AG09319 (cell line): ENCODE results near the gene PCBP2.

Experiments
- DNase-seq: peaks from one replicate; pipeline ENCODE4 v3.0.0-alpha.2; 2010; ENCODE audit warnings: low read depth; ENCODE audit errors: extremely low read depth
- CTCF ChIP-seq: IDR thresholded peaks from 2 replicates; pipeline ENCODE4 v1.5.1; 2011; ENCODE audit warnings: low read depth, mild to moderate bottlenecking, inconsistent platforms, low read length, moderate library complexity

Gene PCBP2

DNA sequence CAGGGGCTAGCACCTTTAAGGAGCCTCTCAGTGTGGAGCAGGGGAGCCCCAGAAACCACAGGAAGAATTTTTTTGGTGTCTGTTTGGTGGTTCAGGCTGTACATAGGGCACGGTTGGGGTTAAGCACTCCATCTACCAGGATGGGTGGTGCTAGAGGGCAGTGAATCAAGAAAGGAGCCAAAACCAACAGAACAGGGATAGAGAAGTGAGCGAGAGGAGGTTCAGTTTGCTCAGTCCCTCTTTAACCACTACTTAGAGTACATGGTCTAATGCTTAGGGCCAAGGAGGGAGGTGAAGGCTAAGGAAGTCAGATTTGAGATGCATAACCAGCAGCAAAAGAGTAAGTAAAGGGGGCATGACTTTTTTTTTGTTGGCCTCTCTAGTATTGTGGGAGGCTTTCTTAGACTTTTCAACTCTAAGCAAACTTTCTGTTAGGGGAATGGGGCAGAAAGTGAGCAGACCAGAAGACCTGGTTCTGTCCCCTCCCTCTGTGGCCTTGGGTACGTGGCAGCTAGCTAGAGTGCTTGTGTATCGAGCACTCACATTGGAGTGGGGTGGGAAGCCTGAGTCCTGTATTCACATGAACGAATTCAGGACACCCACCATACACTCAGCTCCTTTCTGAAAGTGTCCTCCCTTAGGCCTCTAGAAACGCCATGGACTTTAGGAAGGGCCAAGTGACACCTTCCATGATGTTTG, 62.0 kb downstream of the PCBP2 start:
- TF ChIP-seq CTCF: no peak
- DNase-seq: no peak

DNA sequence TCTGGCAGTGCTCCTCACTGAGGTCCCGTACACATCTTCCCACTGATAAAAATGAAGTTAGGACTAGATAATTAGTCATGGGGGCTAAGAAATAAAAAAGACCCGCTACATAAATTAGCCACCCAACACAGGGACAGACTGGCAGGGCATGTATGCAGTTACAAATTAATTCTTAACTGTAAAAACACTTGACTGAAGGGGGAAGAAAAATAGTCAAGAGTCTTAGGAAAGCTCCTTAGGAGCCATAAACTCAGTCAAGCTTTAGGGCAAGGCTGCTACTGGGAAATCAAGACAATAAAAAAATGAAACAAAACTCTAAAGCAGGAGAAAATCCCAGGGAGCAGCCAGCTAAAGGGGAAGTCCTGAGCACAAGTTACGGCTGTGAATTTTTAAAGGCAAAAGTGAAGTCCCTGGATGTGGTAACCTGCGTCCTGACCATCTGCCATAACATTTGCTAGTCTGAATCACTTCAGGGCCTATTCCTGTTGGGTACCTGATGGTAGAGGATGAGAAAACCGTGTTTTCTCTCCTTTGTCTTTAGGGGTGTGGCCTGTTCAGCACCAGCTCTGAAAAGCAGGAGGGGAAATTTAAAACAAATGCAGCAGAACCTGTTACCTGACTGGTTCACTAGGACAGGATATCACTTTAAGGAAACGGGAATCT, 62.9 kb downstream of the PCBP2 start:
- no peak for DNase-seq

DNA sequence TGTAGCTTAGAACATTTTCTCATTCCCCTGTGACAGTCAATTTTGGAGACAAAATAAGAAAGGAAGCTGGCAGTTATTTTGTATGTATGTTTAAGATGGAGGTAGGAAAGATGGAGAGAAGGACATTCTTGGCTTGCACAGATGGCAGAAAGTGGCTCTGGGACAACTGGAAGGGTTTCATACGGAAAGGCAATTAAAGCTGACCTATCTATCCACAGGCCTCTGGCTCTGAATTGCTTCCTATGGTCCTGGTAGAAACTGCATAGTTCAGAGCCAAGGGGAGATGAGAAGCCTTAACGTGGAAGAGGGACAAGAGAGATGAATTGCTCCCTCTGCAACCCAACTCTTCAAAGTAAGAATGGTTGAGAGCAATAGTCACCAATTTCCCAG, 63.4 kb downstream of the PCBP2 start:
- TF ChIP-seq CTCF: no peak
- no peak for DNase-seq

More for the DNA sequence above, 62.9 kb downstream of the PCBP2 start:
- no peak for TF ChIP-seq CTCF

DNA sequence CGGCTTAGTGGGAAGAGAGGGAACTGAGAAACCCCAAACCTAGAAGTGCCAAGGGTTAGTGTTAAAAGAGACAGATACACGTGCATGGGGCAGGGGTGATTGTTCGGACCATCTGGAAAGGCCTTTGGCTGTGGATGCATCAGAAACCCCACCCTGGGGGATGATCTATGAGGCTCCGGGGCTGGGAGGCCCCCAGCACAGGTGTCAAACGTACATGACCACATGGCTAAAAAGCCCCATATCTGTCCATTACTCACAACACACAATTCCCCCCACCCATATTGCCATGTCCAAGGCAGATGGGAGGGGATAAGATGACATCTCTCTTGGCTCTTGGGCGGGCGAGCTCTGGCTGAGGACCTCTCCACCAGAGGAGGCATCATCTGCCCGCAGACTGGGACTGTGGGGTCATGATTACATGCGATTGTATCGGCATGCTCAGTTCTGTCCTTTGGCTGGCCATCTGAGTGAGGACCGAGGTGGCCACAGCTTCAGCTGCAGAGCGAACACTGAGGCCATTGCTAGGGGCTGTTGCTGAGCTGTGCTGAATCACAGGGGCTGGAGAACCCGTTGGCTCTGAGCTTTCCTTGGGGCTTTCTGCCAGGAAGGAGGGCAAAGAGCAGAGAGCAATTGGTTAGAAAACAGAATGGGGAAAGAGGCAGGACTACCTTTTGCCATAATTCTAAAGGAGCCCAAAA, 65.0 kb downstream of the PCBP2 start:
- no peak for TF ChIP-seq CTCF
- DNase-seq: no peak

DNA sequence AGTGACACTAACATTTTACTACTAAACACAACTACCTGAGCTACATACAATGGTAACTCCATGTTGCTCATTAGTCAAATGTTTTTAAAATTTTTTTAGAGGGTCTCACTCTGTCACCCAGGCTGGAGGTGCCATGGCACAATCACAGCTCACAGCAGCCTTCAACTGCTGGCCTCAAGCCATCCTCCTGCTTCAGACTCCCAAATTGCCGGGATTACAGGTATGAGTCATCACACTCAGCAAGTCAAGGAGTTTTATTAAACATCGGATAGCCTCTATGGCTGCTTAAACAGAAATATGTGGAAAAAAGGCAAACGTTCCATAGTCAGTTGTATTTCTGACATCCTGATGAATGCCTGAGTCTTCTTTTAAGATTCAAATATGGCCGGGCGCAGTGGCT, 66.5 kb downstream of the PCBP2 start:
- DNase-seq: no peak
- no peak for TF ChIP-seq CTCF

GRCh38 chr12:53523131-53523530, 71.2 kb downstream of the PCBP2 start:
- no peak for DNase-seq
- TF ChIP-seq CTCF: no peak

DNA sequence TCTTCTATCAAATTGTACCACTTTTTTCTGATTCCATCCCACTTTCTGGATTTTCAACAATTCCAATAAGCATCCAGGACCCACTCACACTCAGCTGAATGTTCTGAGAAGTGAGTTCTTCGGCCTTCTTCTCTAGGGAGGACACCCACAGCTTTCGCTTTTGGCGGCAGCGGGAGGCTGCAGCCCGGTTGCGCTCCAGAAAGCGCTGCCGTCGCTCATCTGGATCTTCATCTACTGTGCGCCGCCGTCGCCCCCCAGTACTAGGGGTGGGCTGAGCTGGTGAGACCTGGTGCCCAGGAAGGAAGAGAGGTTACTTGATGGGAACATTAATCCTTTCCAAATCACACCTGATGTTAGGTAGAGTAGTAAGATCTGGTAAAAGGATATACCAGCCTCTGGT, 72.6 kb downstream of the PCBP2 start:
- DNase-seq: no peak
- no peak for TF ChIP-seq CTCF
